Urothelium cell line (cell line): ENCODE results near the gene PDE9A.

ENCODE experiments used
- DNase-seq: peaks from one replicate; pipeline ENCODE4 v3.0.0; 2011; ENCODE audit warnings: low spot score, mixed read lengths
- FAIRE-seq: peaks from 2 replicates; lab custom pipeline; 2011; peaks lifted over from hg19 to GRCh38; lab: Jason Lieb, UNC

Gene PDE9A

DNA sequence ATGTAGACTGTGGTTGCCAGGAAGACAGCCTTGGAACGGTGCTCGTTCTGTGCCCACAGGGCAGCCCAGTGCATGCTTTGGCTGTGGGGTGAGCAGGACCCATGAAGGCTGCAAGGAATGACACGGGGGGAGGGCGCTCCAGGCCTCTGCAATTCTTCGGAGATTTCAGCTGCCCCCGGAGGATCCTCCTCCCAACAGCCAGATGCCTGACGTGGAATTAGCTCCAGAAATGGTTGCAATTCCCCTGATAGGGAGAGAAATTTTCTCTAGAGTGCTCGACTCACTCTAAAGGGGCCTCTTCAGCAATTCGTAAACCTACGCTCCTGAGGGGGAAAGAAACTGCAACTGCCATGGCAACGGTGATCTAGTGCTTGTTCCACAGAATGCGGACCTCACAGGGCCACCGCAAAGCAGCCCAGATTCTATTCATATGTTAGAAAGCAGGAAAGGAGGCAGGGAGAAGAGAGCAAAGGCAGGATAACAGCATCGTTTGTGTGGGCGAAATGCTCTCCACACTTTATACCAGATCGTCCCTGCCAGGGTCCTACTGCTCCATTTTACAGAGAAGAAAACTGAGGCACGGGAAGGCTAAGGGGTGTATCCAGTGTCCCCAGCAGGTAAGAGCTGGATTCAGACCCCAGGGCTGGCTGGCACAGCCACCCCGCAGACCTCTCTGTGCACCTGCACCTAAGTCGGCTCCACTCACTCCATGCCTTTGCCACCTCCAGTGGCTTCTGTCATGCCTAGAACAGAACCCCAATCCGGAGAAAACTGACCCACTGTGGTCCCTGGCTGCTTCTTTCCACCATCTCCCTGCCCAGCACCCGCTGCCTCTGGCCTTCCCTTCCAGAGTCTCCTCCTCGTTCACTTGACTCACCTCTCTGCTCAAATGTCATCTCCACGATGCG is 11.9 kb upstream of the PDE9A start:
- no peak for FAIRE-seq
- DNase-seq = no peak

DNA sequence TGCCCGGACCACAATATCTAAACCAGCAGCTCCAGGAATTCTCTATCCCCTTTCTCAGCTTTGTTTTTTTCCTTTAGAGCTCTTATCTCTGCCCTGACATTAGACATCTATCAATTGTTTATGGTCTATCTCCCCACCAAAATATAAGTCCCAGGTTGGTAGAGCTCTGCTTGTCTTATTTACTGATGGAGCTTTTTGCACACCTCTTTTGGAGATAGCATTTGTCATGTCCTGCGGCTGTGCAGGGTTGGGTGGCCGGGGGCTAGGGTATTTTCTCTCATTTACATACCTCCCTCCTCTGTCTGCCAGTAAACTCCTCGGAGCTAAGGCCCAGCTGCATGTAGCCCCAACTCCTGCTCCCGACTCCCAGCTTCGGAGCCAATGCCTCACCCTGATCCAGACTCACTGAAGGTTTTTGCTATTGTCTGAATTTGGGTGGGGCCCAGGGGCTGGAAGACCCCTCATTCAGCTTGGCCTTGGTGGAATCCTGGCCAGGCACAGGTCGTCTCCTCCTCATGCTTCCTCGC is 11.1 kb upstream of the PDE9A start:
- FAIRE-seq (no peak), DNase-seq (no peak)

DNA sequence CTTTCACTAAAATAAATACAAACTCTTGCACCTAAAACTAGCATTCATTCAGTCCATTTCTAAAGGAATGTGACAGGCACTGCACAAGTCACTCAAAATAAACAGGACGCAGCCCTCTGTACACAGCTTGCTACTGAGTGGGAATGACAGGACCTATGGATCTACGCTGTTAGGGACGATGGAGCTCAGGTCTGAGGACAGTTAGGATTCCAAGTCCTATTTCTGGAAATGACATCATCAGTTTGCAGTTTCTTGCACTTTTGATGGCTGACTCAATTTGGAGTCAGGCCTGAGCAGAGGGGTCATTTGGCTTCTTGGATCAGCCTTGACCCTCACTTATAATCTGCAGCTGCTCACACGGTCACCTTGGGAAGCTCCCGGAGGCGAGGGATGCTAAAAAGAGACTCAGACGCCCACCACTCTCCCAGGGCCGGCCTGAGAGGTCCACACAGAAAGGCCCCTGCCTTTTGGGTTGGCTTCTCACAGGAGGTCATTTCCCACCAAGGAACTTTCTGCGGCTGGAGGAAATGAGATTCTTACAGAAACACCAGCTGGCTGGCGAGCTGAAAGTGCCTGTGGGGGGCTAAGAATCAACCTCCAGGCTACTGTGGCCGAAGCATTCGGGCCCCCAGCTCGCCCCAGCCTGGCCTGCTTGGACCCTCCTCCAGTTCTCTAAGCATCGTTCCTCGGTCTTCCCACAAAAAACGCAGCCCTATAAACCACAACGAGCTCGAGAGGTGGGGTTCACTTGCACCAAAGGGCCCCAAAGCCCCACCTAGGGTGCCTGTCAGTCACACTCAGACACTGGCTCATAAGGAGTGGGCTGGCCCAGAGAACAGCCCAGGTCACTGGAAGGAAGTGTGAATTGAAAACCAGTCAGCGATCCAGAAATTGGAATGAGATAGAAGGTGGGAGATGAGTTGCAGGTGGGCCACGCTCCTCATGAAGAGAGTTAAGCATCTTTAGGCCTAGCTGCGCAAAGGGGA is 8.9 kb upstream of the PDE9A start:
- no peak for FAIRE-seq
- no peak for DNase-seq

DNA sequence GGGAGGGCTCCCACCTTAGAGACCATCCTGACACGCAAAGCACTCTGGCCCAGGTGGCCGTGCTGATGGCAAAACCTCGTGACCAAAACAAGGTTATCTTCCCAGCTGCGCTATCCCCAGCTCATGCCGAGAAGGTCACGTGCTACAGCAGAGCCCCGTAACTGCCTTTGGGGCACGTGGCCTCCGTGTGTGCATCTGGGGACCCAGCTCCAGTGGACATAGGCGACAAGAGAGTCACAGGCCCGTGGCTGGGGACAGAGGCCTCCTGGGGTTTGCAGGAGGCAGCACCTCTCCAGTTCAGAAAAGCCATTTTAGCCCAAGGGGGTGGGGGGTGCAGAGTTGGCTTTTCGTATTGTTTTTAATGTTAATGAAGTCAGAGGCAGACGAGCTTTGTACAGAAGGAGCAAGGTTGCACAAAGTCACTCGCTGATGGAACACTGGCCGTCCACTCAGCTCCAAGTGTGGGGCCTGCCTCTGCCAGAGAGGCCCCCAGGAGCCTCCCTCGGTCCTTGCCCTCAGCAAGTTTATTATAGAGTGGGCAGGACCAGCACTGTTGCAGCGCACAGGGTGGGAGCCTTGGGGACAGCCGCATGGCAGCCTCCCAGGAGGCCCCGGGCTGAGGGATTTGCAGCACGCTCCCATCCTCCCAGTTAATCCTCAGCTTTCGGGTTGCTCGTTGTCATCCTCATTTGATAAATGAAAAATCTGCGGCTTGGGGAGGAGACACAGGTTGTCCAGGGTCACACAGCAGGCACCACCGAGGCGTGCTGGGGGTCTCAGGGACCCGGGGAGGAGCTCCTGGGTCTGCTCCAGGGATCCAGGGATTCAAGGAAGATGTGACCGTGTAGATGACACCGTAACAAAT is 8.0 kb upstream of the PDE9A start:
- FAIRE-seq = no peak
- no peak for DNase-seq

DNA sequence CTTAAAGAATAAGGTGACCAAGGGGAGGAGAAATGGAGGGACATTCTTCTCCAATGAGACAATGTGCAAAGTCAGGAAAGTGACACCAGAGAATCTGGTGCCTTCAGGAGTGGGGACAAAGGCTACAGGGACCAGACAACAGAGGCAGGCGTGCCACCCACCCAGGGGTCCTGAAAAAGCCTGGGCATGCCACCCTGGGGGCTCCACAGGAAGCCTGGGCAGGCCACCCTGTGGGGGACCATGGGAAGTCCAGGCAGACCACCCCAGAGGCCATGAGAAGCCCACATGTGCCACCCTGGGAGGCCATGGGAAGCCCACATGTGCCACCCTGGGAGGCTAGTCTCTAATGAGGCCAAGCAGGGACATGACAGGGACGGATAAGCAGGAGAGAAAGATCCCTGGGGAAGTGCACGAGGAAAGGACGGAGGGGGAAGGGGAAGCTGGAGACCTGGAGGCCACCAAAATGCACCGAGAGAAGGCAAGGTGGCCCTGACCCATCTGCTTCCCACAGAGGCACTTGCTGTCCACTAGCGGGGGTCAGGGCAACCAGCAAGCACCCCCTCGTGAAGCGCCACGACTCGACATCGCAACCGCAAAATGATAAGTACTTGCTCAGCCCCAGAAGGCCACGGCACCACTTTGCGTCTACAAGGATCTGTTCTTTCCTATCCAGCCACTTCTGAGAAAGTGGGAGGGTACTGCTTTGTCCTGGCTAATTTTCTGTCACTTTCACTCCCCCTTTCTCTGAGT is 7.2 kb upstream of the PDE9A start:
- DNase-seq (no peak), FAIRE-seq (no peak)

DNA sequence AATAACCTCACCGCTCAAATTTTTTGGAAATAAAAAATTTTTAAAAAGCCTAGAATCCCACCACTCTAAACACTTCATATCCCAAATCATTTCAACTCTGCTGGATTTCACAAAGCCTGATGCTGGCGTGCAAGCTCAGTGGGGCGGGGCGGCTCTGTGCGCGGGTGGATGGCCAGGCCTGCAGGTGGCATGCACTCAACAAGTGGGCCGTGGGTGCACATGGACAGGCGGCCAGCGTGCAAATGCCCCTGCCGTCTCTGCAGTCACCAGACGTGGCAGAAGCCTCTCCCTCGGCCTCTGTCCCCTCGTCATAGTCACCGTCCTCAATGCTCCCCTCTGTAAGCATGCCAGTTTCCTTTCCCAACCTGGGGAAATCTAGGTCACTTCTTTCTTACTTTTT is 6.6 kb upstream of the PDE9A start:
- DNase-seq (no peak), FAIRE-seq (no peak)

DNA sequence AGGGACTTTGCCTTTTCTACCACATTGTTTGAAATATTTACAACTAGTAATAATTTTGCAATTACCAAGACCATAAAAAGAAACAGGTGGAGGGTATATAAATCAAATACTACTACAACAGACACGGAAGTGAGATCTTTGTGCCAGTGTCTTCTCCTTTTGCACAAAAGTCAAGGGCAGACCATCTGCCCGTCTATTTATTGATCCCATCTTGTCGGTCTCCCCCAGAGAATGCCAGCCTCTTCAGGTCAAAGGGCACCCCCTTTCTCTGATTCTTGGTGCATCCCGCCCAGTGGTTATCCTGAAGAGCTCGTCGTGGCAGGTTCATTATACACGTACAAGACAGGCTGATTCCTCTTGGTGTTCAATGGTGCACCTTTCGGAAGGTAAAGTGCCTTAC is 4.8 kb upstream of the PDE9A start:
- FAIRE-seq = no peak
- DNase-seq = no peak

DNA sequence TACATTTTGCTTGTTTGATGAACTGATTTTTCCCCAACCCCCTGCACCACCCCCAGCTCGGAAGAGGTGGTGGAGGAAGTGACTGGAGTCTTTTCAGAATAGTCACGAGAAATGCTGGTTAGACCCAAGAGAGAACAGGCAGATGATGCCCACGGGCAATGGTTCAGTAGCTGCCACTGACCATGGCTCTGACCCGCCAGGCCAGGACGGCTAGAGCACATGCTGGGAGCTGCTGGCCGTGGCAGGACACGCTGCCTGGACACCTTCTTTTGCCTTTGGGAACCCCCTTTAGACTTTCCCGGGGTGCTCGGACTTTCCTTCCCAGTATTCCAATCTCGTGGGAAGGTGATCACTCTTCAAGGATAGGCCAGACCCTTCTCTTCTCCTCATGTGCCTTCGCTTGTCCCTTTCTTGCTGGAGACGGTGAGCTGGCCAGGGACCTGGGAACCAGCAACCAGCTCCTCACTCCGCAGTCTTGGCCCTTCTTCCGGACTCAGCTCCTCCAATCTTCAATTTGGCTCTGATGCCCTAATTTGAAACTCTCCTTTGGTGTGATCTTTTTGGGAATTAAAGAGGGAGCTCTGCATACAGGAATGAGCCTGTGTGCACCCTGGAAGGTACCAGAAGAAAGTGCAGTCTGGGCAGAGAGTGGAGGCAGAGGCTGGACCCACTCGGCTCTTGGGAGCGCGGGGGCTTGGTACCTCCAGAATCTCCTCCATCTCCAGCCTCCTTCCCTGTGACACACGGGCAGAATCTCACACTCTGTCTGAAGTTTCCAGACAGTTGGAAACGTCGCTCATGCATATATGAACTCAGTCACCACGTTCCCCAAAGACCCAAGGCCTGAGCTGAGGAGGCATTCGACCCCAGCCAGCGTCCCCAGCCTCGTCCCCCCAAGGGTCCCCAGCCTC is 4.0 kb upstream of the PDE9A start:
- DNase-seq (no peak), FAIRE-seq (no peak)

DNA sequence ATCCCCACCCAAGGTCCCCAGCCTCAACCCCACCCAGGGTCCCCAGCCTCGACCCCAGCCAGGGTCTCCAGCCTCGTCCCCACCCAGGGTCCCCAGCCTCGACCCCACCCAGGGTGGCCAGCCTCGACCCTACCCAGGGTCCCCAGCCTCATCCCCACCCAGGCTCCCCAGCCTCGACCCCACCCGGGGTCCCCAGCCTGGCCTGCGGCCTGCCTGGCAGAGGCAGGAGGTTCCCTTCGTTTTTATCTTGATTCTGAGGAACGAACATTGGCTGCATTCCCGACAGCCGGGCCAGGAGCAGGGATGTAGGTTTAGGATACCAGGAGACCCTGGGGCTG is 3.4 kb upstream of the PDE9A start:
- FAIRE-seq (no peak), DNase-seq (no peak)

DNA sequence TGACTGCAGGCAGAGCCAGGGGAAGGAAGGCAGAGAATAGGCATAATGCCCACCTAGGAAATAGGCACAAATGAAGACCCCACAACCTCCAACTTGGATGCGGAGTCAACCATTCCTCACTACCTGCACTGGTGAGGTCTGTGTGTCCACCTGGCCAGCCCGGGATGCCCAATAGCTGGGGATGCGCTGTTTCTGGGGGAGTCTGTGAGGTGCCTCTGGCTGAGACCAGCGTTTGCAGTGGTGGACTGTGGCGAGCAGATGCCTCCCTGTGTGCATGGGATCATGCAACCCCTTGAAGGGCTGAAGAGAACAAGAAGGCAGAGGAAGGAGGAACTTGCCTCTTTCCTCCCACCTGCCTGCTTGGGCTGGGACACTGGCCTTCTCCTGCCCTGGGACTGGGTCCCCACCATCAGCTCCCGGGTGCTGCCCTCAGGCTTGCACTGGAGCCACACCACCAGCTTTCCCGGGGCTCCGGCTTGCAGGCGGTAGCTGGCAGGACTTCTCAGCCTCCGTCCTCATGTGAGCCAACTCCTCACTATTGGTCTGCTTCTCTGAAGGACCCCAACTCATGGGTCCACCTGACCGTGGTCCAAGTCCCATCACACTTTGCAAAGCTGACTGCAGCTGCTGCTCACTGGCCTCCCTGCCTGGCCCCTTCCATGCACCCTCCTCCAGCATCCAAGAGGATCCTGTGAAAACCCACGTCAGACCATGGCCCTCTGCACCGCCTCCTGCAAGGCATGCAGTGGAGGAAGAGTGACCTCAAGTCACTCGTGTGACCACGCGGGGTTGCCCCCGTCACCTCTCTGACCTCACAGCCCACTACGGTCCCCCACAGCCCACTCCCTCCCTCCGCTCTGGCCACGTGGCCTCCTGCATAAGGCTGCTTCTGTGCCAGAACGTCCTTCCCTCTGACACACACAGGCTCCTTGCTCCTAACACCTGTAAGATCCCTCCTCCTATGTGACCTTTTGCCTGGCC is 2.7 kb upstream of the PDE9A start:
- DNase-seq (no peak), FAIRE-seq (no peak)

DNA sequence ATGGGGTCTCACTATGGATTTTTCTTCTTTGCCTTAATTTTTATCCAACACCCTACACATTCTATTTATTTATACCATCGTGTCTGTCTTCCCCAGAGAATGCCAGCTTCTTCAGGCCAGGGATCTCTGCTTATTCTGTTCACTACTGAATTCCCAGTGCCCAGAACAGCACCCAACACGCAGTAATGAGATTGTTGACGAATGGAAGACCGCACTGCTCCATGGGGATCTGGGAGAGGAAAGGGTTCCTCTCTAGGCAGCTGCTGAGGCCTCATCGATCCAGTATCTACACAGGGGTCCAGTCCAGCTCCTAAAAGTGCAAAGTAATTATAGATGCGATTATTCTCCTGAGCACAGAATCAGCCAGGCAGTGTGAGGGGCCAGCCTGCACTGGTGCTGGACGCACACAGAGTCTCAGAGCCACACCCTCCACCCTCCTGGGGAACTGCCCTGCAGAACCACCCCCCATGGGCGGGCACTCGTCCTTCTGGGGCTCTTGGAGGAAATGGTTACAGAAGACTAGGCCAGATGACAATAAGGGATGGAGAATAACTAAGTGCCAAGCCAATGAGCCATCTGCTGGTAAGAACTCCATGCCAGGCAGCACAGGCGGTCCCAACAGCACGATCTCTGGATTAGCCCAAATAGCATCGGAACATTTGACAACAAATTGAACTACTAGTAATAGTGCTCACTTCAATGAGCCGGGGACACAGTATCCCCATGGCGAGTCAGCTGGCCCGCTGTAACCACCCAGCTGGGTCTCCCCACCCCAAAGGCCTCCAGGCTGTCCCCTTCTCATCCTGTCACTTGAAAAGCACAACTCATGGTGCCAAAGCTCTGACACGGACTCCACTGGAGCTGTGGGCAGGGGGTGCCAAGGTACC is 1.7 kb upstream of the PDE9A start:
- no peak for DNase-seq
- no peak for FAIRE-seq

DNA sequence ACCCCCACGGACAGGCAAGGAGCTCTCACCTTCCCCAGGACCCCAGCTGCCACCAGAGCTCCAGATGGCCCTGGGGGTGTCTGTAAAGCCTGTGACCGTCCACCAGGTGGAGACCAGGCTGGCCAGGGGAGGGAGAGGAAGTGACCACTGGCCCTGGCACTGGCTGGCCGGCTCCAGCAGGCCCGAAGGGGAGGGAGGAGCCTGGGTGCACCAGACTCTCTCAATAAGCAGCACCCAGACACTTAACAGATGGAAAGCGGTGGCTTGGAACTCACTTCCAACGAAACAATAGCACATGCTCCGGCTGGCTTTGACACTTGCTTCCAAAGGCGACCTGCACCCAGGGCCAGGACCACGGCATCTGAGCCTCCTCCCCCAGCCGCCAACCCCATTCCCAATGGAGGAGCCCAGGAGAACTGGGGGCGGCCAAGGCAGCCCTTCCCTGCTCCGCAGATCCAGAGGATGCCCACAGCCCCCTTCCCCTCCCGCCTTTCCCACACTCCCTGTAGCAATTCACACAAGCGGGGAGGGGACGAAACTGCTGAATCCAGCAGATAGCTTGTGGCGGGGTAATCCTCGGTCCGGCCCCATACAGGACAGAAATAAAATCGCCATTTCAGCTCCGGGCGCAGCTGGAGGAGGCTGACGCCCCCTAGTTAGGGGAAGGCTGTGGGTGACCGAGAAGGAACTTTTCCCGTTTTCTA is 742 bp upstream of the PDE9A start:
- DNase-seq (peak; percentile 30), FAIRE-seq (no peak)

DNA sequence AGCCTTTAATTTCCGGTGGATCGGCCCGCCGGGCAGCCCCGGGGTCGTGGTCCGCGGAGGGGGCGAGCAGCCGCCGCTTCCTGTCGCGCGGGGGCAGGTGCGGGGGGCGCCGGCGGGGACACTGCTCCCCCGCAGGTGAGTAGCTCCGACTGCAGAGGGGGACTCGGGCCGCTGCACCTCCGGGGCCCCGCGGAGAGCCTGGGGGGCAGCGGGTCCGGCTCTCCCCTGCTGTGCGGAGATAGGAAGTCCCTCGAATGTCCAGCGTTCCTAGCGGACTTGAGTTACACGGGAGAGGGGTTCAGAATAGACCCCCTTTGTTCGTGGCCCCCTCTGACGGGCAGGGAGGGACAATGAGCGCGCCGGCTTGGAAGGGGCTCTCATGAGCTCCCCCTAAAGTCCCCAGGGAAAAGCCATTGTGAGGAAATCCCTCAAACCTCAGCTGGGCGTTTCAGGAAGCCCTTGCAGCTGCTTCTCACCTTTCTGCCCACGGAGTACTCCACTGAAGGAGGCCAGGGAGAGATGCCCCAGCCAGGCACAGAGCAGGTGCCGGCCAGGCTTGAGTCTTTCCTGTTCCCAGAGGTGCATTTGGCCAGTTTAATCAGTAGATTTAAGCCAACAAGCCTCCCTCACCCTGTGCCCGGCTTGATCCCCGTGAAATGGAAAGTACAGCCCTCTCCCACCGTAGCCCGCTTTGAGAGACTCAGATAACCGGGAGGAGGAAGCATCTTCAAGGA is 925 bp downstream of the PDE9A start:
- peak; percentile 61 for DNase-seq
- no peak for FAIRE-seq

DNA sequence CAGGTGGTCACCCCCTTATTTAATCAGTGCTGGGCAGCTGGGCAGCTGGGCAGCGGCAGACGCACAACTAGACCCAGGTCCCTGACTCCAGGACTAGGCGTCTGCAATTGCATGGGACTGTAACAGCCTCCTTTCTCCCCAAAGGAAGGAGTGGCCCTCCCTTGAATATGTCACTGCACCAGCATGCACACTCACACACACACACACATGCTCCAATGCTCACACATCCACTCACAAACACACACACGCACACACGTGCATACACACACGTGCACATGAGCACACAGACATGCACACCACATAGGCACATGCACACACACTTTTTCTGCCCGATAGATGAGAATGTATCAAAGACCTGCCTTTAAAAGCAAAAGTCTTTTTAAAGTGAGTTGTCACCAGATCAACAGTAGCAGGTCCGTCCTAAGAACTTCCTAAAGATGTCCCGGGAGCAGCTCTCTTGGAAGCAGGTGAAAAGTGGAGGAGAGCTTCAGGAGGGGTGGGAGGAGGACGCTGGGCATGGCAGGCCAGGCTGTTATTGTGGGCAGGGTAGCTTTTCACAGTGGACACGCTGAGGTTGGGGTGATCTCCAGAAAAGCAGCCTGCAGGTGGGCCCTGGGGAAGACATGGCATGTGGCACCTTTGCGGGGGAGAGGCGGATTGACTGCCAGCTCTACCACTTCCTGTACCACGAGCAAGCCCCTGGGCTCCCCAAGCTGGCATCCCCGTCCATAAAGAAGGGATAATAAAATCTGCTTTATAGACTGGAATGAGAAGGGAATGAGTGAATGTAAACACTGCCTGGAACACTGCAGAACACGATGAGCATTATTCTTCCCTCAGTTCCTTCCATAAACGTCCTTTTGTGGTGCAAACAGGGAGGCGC is 1.7 kb downstream of the PDE9A start:
- no peak for DNase-seq
- peak; percentile 82 for FAIRE-seq
